Activated CD4-positive, alpha-beta memory T cell treated with anti-CD3 and anti-CD28 coated beads for 36 hours (primary cell): ENCODE measurements around the gene ENOX1. TPM values are rescaled to one million over a fixed set of nuclear protein-coding genes. Genes with fewer than 3 reads are reported as not detected.

Experiments
- CTCF ChIA-PET: fragments of 350-600 bp; sonication (Branson Sonifier 250); formaldehyde crosslinking; loops from one replicate; lab custom pipeline; 2021; ENCODE audit warnings: antibody characterized with exemption, inconsistent platforms; lab: Charles Lee
- POLR2A ChIA-PET: fragments of 350-600 bp; sonication (Branson Sonifier 250); formaldehyde crosslinking; loops from one replicate; lab custom pipeline; 2021; ENCODE audit warnings: antibody characterized with exemption; lab: Charles Lee
- DNase-seq: peaks from one replicate; pipeline ENCODE4 v3.0.0-alpha.2; 2020
- H3K27ac Mint-ChIP-seq: one replicate; pipeline ENCODE4 v1.8.0; 2021; ENCODE audit warnings: mixed read lengths
- H3K27me3 Mint-ChIP-seq: one replicate; pipeline ENCODE4 v1.8.0; 2021; ENCODE audit warnings: mixed read lengths
- H3K36me3 Mint-ChIP-seq: one replicate; pipeline ENCODE4 v1.8.0; 2021; ENCODE audit warnings: mixed read lengths
- H3K4me1 Mint-ChIP-seq: one replicate; pipeline ENCODE4 v1.8.0; 2021; ENCODE audit warnings: low read depth, mixed read lengths
- H3K4me3 Mint-ChIP-seq: one replicate; pipeline ENCODE4 v1.8.0; 2021; ENCODE audit warnings: mild to moderate bottlenecking, mixed read lengths
- H3K9me3 Mint-ChIP-seq: one replicate; pipeline ENCODE4 v1.8.0; 2021; ENCODE audit warnings: mixed read lengths
- intact Hi-C: fragments of 100-400 bp; cut with micrococcal nuclease; formaldehyde crosslinking; loops from one replicate; pipeline ENCODE4 v1.15.1; 2023
- total RNA-seq, 2 experiments: library from RNA; stranded (reverse); gene quantifications; one replicate each; pipeline ENCODE4 v1.2.3, GENCODE V29; 2021

ENOX1 gene
- total RNA-seq, 2 experiments from 2014 or later, result 0.44 to 0.45 TPM

DNA sequence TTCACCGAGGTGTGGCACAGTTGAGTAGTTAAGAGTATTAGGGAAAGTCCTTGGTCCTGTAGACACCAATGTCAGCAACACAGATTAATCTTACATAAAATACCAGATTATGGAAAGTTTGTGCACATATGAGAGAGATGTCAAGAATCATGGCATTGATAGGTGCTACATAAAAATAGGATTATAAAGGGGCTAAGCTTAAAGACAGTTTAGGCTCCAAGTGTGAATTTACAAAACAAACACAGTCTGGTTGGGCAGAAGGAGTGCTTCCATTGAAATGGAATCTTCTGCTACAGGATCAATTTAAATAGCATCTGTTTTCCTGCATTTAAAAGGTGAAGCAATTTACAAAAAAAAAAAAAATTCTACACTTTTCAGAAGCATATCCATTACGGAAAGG lies 470.5 kb downstream of the ENOX1 start:
- intact Hi-C loops, result no loop called here
- ChIA-PET POLR2A (no interaction called here), CTCF (no interaction called here)
- H3K9me3 Mint-ChIP-seq, result no peaks in the 10 kb centered on the region
- no peaks in the 10 kb centered on the region for H3K4me1 Mint-ChIP-seq
- no peak for DNase-seq
- H3K27me3 Mint-ChIP-seq, result peaks cover 11% of the 10 kb centered on the region
- H3K4me3 Mint-ChIP-seq, result no peak overlapping the region
- H3K36me3 Mint-ChIP-seq, result no peaks in the 10 kb centered on the region
- no peak overlapping the region for H3K27ac Mint-ChIP-seq

GRCh38 chr13:43315522-43315921 lies 471.2 kb downstream of the ENOX1 start:
- Mint-ChIP-seq H3K4me3 (no peak overlapping the region), H3K27ac (no peak overlapping the region)

DNA sequence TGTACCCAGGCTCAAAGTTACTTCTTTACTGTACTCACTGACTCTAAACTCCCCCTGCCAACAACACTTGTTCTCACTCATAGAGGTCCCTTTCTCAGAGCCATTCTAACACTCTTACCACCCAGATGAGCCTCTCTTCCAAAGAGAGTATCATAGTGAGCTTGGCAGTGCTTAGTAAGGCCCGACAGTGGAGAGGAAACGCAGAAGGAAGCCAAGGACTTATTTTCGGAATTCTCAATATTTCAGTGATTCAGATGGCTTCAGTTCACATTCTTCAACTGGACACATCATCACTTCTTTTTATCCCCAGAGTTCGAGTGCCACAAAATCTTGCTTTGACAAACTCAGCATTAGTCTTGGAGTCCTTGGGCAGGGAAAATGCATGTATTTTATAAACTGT lies 477.5 kb downstream of the ENOX1 start:
- H3K27me3 Mint-ChIP-seq, result peaks cover 8% of the 10 kb centered on the region
- CTCF ChIA-PET, result no interaction called here
- no peak overlapping the region for H3K4me3 Mint-ChIP-seq
- no peaks in the 10 kb centered on the region for H3K4me1 Mint-ChIP-seq
- H3K36me3 Mint-ChIP-seq, result no peaks in the 10 kb centered on the region
- H3K9me3 Mint-ChIP-seq, result no peaks in the 10 kb centered on the region
- H3K27ac Mint-ChIP-seq, result no peak overlapping the region
- POLR2A ChIA-PET, result no interaction called here
- no peak for DNase-seq
- intact Hi-C loops, result no loop called here

More at GRCh38 chr13:43315522-43315921, 471.2 kb downstream of the ENOX1 start:
- POLR2A ChIA-PET, result no interaction called here
- DNase-seq, result no peak
- intact Hi-C loops, result no loop called here
- peaks cover 9% of the 10 kb centered on the region for H3K27me3 Mint-ChIP-seq
- H3K36me3 Mint-ChIP-seq, result no peaks in the 10 kb centered on the region
- H3K9me3 Mint-ChIP-seq, result no peaks in the 10 kb centered on the region
- CTCF ChIA-PET, result no interaction called here
- no peaks in the 10 kb centered on the region for H3K4me1 Mint-ChIP-seq

- Mint-ChIP-seq H3K4me3 (no peak overlapping the region), H3K9me3 (no peaks in the 10 kb centered on the region), H3K36me3 (no peaks in the 10 kb centered on the region), H3K4me1 (no peaks in the 10 kb centered on the region), H3K27me3 (peaks cover 8% of the 10 kb centered on the region), H3K27ac (no peak overlapping the region)
- intact Hi-C loops, result no loop called here
- ChIA-PET CTCF (no interaction called here), POLR2A (no interaction called here)
- no peak for DNase-seq
Measured at GRCh38 chr13:43307921-43308433, 478.8 kb downstream of the ENOX1 start.

DNA sequence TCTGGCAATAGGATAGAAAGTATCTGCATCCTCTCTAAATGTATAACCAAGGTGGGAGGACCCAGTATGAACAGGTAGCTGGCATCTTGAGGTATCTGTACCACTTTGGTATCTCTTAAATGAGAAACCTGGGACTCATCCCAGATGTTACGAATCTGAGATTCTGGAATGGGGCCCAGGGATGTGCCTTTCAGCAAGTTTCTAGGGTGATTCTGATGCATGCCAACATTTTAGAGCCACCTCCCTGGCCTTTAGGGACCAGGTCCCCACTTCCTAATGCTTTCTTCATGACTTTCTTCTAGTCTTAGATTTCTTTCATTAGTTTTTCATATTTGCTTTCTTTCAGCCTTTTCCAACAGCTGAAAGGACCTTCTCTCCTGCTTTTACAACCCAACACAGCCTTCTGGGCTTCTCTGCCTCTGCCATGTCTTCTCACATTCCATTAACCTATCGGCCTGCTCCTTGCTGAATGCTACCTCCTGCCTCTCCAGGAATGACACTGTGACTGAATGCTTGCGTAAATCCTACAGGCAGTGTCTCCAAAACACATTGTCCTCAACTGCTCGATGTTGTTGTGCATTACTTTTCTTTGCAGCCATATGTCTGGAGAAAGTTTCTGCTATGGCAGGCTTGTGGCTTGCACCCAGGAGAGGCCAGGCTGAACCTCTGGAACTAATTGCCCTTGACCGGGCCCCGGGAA lies 479.4 kb downstream of the ENOX1 start:
- no peak overlapping the region for H3K27ac Mint-ChIP-seq
- no peaks in the 10 kb centered on the region for H3K9me3 Mint-ChIP-seq
- H3K4me3 Mint-ChIP-seq, result no peak overlapping the region
- DNase-seq, result no peak
- H3K36me3 Mint-ChIP-seq, result no peaks in the 10 kb centered on the region
- ChIA-PET CTCF (no interaction called here), POLR2A (no interaction called here)
- H3K4me1 Mint-ChIP-seq, result no peaks in the 10 kb centered on the region
- H3K27me3 Mint-ChIP-seq, result peaks cover 8% of the 10 kb centered on the region
- intact Hi-C loops, result no loop called here

- Mint-ChIP-seq H3K27ac (no peak overlapping the region), H3K27me3 (peaks cover 8% of the 10 kb centered on the region), H3K4me1 (no peaks in the 10 kb centered on the region), H3K9me3 (no peaks in the 10 kb centered on the region), H3K36me3 (no peaks in the 10 kb centered on the region), H3K4me3 (no peak overlapping the region)
- DNase-seq, result no peak
- intact Hi-C loops, result no loop called here
- POLR2A ChIA-PET, result no interaction called here
- CTCF ChIA-PET, result no interaction called here
Measured at GRCh38 chr13:43306372-43306771, 480.4 kb downstream of the ENOX1 start.

GRCh38 chr13:43305416-43305815 lies 481.4 kb downstream of the ENOX1 start:
- POLR2A ChIA-PET, result no interaction called here
- H3K27me3 Mint-ChIP-seq, result peaks cover 9% of the 10 kb centered on the region
- H3K36me3 Mint-ChIP-seq, result no peaks in the 10 kb centered on the region
- no peaks in the 10 kb centered on the region for H3K9me3 Mint-ChIP-seq
- CTCF ChIA-PET, result interaction anchor here (0.6 kb wide), 1 partner anchor 221 kb away, joined by 3 read pairs; no protein-coding TSS in a partner anchor
- H3K4me3 Mint-ChIP-seq, result no peak overlapping the region
- no peak for DNase-seq
- no peaks in the 10 kb centered on the region for H3K4me1 Mint-ChIP-seq
- intact Hi-C loops, result no loop called here
- no peak overlapping the region for H3K27ac Mint-ChIP-seq

DNA sequence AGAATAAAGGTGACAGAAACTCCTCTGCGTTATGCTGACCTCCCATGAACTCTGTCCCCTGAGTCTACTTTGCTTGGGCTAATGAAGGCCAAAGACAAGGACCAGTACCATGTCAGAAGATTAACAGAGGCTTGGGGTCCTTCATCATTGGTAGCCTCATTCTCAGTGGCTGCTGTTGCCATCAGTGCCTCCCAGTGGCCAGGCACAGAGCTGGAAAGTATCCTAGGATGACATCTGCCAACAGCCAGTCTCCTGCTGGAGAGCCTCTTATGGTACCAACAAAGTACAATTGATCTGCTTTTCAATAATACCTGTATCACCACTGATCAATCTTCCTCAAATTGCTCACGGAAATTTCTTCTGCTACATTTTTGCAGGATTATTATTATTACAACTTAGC lies 481.8 kb downstream of the ENOX1 start:
- no peak for DNase-seq
- ChIA-PET POLR2A (no interaction called here), CTCF (interaction anchor here (0.6 kb wide), 1 partner anchor 221 kb away, joined by 3 read pairs; no protein-coding TSS in a partner anchor)
- Mint-ChIP-seq H3K9me3 (no peaks in the 10 kb centered on the region), H3K27me3 (peaks cover 12% of the 10 kb centered on the region), H3K4me3 (no peak overlapping the region), H3K4me1 (no peaks in the 10 kb centered on the region), H3K27ac (no peak overlapping the region), H3K36me3 (no peaks in the 10 kb centered on the region)
- intact Hi-C loops, result loop anchor here (5.0 kb wide), 1 partner anchor 492 kb away; no protein-coding TSS in a partner anchor

DNA sequence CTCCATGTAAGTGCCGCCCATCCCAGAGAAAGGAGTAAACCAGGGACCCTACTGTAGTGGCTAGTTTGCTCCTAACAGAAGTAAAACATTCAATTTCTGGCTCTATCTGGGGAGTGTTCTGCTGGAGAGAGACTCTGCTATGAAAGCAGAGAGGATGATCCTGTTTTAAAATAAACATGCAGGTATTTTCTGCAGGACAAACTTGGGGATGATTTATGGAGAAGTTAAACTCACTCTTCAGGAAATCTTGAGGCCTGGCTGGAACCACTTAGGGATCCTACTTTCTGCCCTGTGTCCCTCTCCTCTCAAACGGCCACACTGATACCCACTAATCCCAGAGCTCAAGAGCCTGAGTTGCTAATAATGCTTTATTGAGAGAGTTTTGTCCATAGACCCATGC lies 482.3 kb downstream of the ENOX1 start:
- intact Hi-C loops, result loop anchor here (5.0 kb wide), 1 partner anchor 493 kb away; no protein-coding TSS in a partner anchor
- Mint-ChIP-seq H3K27me3 (peaks cover 13% of the 10 kb centered on the region), H3K36me3 (no peaks in the 10 kb centered on the region), H3K9me3 (no peaks in the 10 kb centered on the region), H3K27ac (no peak overlapping the region), H3K4me3 (no peak overlapping the region), H3K4me1 (no peaks in the 10 kb centered on the region)
- POLR2A ChIA-PET, result no interaction called here
- CTCF ChIA-PET, result no interaction called here
- DNase-seq, result no peak

- no peaks in the 10 kb centered on the region for H3K9me3 Mint-ChIP-seq
- no peak overlapping the region for H3K4me3 Mint-ChIP-seq
- no peaks in the 10 kb centered on the region for H3K4me1 Mint-ChIP-seq
- CTCF ChIA-PET, result interaction anchor here (0.6 kb wide), 1 partner anchor 188 kb away, joined by 3 read pairs; no protein-coding TSS in a partner anchor
- H3K36me3 Mint-ChIP-seq, result no peaks in the 10 kb centered on the region
- no peak overlapping the region for H3K27ac Mint-ChIP-seq
- peaks cover 14% of the 10 kb centered on the region for H3K27me3 Mint-ChIP-seq
- intact Hi-C loops, result loop anchor here (5.0 kb wide), 1 partner anchor 494 kb away; no protein-coding TSS in a partner anchor
- DNase-seq, result no peak
- POLR2A ChIA-PET, result no interaction called here
Measured at GRCh38 chr13:43303033-43303729, 483.6 kb downstream of the ENOX1 start.

DNA sequence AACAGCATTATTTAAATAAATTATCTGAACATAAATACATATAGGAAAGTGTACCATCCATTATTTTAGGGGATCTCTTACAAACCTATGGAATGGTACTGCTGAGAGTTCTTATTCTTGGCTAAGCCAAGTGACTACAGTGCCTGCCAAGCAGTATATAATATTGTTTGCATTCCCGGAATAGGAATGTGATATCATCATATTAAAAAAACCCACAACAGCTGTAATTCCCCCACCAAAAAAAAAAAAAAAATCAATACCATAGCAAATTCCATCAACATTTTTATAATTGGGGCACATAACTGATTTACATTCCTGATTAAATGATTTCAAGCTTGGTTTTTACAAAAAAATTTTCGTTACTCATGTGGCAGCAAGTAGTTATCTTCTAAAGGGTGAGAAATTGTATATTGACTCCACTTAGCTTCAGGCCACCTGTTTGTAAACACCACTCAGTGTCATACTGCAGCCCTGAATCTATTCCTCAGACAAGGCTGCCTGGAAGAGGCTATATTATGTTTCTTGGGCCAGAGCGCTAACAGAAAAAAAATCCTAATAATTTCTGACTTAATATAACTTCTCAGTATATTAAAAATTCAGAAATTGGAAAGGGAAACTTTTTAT lies 485.3 kb downstream of the ENOX1 start:
- H3K27ac Mint-ChIP-seq, result no peak overlapping the region
- H3K9me3 Mint-ChIP-seq, result no peaks in the 10 kb centered on the region
- intact Hi-C loops, result loop anchor here (5.0 kb wide), 1 partner anchor 496 kb away; no protein-coding TSS in a partner anchor
- ChIA-PET CTCF (interaction anchor here (0.6 kb wide), 1 partner anchor 59 kb away, joined by 3 read pairs; no protein-coding TSS in a partner anchor), POLR2A (no interaction called here)
- H3K4me1 Mint-ChIP-seq, result no peaks in the 10 kb centered on the region
- peaks cover 11% of the 10 kb centered on the region for H3K27me3 Mint-ChIP-seq
- DNase-seq, result no peak
- no peaks in the 10 kb centered on the region for H3K36me3 Mint-ChIP-seq
- no peak overlapping the region for H3K4me3 Mint-ChIP-seq

- POLR2A ChIA-PET, result no interaction called here
- Mint-ChIP-seq H3K27ac (no peak overlapping the region), H3K9me3 (no peaks in the 10 kb centered on the region), H3K36me3 (no peaks in the 10 kb centered on the region), H3K4me3 (no peak overlapping the region), H3K4me1 (no peaks in the 10 kb centered on the region), H3K27me3 (peaks cover 13% of the 10 kb centered on the region)
- CTCF ChIA-PET, result interaction anchor here (0.6 kb wide), 1 partner anchor 58 kb away, joined by 3 read pairs; no protein-coding TSS in a partner anchor
- DNase-seq, result no peak
- intact Hi-C loops, result loop anchor here (5.0 kb wide), 1 partner anchor 496 kb away; no protein-coding TSS in a partner anchor
Measured at GRCh38 chr13:43300865-43301264, 485.9 kb downstream of the ENOX1 start.
